Ovary (tissue), 3 donors: ENCODE measurements around the gene WNK2.

ENCODE experiments used
- POLR2A ChIP-seq: fragments of 450-650 bp; IDR thresholded peaks from one replicate; pipeline ENCODE4 v1.6.1; 2017; ENCODE audit warnings: antibody characterized with exemption, mild to moderate bottlenecking, moderate library complexity
- TF ChIP-seq, protein P1 (sequence below), 3 donors: fragments of 450-650 bp in 2 of 3; fragments of 200-600 bp in 1 of 3; IDR thresholded peaks; one replicate each; pipeline versions ENCODE4 v1.5.1 to v1.8.0; 2016 to 2022; ENCODE audit warnings: antibody characterized with exemption in 3 of 3, mild to moderate bottlenecking in 1 of 3
- donor health status: DM: no; HTN: no; CAD: no.

DNA sequence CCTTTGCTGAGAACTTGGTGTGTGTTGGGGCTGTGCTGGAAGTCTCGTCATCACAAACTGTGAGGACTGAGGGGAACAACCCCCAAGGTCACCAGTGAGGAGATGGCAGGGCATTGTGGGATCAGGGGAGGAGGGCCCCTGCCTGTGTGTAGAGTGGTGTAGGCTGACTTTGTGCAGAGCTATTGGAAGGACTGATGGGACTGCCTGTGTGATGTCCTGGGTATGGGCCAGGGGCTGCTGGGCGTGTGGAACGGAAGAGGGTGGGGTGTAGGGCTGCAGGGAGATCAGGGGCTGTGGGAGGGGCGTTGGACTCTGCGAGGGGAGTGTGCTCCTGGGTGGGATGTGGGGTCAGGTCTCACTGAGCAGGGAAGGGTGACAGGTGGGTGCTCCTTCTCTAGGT lies 3.6 kb downstream of the WNK2 start:
- TF ChIP-seq, protein P1, sequence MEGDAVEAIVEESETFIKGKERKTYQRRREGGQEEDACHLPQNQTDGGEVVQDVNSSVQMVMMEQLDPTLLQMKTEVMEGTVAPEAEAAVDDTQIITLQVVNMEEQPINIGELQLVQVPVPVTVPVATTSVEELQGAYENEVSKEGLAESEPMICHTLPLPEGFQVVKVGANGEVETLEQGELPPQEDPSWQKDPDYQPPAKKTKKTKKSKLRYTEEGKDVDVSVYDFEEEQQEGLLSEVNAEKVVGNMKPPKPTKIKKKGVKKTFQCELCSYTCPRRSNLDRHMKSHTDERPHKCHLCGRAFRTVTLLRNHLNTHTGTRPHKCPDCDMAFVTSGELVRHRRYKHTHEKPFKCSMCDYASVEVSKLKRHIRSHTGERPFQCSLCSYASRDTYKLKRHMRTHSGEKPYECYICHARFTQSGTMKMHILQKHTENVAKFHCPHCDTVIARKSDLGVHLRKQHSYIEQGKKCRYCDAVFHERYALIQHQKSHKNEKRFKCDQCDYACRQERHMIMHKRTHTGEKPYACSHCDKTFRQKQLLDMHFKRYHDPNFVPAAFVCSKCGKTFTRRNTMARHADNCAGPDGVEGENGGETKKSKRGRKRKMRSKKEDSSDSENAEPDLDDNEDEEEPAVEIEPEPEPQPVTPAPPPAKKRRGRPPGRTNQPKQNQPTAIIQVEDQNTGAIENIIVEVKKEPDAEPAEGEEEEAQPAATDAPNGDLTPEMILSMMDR (IDR thresholded peaks at IDR 0.05) = no peak
- TF ChIP-seq POLR2A = no peak
